ENCODE results near the gene PRKAB2.
"Not testable (repeated sequence)": the region's sequence is repeated elsewhere in the genome, so short reads cannot be mapped to it uniquely, and the experiment has no call there.

The PRKAB2 gene

DNA sequence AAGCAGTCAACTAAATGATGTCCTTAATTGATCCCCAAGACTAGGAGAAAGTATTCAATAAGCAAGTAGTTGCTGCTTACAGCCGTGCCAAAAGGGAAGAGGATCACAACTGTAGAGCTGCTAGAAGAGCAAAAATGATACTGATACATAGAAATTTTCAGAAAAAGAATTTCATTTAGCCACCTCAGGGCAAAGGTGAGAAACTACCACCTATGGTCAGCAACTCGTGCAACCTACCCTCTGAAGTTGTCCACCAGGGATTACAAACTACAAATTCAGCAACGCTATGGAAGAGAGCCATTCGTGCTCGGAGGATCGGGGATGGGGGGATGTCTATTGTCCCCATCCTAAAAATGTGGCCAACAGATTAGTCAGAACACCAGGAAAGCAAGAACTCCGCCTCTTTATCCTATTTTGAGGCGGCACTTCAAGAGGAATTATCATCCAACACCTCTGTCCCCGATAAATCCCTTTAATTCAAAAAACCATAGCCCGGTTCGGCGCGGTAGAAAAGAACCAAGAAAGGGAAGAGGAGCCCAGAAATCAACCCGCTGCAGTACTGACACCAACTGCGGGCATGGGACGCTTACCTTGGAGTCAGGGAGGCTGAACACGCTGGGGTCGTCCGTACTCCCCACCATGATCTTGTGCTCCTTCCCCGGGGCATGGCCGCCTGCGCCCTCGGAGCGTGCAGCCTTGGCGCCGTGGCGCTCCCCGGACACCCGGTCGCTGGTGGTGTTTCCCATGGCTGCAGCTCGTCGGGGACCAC lies 687 bp downstream of the PRKAB2 start:
- no peak for DNase-seq (ENCODE audit: low read depth)

DNA sequence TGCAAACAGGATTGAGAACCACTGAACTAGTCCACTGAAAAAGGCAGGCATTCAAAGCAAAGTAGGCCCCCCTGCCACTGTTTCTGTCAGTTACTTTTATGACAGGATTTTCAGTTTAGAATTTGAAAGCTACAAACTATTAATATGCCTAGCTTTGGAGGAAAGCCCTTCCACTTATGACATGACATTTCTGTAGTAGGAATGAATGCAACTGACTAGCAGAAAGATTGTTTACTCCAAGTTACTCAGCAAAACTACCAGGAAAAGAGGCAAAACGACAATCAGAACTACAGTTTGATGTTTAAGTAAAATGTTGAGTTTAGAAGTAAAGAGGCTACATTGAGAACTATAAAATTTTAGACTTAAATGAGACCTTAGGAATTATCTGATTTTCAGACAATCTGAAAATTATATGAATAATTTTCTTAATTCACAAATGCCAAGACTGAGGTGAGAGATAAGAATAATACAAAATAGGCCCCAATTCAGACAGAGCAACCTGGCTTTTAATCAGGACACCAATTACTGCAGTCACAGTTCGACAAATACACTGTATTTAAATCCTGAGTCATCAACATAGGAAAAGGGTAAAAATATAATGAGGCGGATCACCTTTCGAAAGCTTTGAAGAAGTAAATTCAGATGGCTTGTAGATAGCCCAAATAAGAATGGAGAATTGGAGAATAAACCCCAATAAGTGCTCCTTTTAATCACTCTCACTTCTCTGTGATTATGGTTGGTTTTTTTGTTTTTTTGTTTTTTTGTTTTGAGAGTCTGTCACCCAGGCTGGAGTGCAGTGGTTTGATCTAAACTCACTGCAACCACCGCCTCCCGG lies 2.2 kb downstream of the PRKAB2 start:
- no peak for DNase-seq (ENCODE audit: low read depth)

DNA sequence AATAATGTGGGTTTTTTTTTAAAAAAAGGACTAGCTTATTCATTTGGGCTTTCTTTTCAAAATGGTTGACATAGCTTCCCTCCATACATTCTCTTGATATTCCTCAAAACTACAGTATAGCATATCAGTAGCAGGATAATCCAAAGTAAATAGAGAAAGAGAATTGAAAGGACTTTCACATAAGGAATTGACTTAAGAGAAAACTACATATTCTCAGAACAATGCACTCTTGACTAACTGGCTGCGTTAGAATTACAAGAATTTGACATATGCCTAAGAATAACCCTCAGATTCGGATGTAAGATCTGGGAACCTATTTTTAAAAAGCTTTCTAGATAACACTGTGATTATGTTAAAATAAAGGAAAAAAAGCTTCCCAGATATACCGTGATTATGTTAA lies 3.1 kb downstream of the PRKAB2 start:
- DNase-seq (ENCODE audit: low read depth) = no peak

DNA sequence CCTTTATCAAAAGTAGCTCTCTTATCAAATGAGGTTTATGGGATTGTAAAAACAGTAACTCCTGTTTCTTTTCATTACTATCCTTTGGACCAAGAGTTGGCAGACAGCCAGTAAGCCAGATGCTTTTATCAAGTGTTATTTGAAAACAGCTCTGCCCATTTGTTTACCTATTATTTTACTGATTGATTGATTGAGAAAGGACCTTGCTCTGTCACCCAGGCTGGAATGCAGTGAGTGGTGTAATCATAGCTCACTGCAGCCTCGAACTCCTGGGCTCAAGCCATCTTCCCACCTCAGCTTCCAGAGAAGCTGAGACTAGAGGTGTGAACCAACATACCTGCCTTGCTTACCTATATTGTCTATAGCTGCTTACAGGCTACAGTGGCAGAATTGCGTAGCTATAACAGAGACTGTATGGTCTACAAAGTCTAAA lies 3.6 kb downstream of the PRKAB2 start:
- no peak for DNase-seq (ENCODE audit: low read depth)

DNA sequence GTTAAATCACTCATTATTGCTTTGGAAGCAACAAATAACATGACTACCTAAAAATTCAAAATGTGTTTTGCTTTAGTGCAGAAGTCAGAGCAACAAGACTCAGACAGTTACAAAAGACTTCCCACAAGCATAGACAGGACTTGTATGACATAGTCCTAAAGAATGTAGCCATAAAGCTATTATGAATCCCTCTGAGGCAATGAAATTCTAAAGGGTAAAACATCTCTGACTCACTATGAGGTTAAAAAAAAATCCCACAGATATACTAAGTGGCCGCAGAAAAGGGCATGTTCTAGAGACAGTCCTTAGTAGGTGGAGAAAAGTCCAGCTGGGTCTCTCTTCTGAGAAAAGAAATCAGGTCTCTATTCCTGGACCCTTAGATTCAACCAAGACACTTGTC lies 4.9 kb downstream of the PRKAB2 start:
- DNase-seq (ENCODE audit: low read depth) = no peak

DNA sequence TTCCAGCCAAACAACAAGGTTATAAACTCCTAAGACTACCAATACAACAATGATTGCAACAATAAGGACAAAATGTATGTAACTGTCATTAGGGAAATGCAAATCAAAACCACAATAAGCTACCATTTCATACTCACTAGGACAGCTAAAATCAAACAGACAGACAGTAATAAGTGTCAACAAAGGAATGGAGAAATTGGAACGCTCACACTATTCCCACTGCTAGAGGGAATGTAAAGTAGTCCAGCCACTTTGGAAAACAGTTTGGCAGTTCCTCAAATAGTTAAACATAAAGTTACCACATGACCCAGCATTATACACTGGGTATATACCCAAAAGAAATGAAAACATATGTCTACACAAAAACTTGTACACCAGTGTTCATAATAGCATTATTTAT lies 9.3 kb downstream of the PRKAB2 start:
- DNase-seq (ENCODE audit: low read depth) = no peak

DNA sequence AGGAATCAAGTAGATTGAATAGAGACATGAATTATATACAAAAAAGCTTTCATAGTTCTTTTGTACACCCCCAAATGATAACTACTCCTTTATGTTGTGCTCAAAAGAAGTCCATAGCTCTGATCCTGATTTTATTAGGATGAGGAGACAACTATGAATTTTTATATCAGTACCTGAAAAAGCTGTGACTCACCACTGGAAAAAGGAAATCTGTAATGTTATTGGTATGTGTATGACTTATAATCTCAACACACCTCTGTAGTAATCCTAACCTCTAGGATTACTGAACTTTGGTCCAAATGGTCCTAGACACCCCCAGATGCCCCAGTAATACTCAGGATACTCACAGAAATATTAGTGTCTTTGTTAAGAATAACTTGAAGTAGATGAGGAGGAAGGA lies 10.2 kb downstream of the PRKAB2 start:
- DNase-seq (ENCODE audit: low read depth) = no peak

DNA sequence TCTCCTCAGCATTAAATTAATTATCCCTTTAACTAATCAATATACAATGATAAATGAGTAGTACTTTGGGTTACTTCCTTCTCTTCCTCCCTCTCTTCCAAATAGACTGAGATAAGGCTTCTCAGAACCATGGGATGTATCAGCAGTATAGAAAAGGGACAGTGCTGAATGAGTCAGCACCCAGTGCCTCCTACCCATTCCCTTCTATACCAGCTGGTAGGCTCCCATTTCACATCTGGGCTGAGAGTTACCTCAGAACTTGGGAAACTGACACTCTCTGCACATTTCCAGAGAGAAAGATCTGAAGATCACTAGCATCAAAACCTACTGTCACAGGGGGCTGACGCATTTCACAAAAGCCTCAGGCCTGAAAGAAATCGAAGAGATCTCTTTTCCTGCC lies 15.2 kb downstream of the PRKAB2 start:
- not testable (repeated sequence) for DNase-seq (ENCODE audit: low read depth)

DNA sequence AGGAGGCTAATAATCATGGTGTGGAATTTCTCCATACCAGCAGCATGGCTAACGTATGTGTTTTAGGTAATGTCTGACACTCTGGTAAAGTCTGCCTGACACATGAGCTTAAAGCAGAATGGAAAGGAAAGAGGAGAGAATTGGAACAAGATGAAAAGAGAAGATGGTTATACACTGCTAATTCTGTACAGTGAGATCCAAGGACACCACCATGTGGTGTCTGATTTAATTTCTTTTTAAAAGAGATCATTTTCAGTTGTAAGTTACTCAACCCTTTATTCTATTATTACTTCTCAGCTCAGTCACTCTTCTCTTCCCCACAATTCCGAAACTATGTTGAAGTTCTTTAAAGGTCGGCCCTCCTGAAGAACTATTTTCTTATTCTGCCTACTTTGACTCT lies 15.6 kb downstream of the PRKAB2 start:
- DNase-seq (ENCODE audit: low read depth) = no peak

DNA sequence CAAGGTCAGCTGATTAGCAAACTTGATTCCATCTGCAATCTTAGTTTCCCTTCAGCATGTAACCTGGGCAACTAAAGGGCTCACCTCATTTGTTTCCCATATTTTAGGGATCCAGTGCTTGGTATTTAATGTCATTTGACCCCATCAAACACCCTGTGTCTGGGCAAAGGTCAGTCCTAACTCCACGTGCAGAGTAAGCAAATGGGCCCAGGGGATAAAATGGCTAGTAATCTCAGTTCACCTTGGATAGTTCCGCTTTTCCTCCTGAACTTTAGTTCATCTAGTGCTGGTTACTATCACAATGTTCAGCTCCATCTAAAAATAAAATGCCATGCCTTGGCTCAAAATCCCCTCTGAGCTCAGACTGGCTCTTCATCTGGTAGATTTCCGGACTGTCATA lies 19.5 kb downstream of the PRKAB2 start:
- DNase-seq (ENCODE audit: low read depth) = no peak

DNA sequence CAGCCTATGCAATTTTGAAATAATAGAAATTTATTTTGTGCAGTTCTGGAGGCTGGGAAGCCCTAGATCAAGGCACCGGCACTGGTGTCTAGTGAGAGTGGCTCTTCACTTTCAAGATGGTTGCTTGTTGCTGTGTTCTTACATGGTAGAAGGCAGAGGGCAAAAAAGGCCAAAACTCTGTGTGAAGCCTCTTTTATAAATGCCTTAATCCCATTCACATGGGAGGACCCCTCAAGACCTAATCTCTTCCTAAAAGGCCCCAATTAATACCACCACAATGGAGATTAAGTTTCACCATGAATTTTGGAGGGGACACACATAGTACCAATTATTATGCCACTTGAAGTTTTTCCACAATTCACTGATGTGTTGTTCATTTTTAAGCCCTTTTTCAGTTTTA lies 21.0 kb downstream of the PRKAB2 start:
- DNase-seq (ENCODE audit: low read depth) = no peak

DNA sequence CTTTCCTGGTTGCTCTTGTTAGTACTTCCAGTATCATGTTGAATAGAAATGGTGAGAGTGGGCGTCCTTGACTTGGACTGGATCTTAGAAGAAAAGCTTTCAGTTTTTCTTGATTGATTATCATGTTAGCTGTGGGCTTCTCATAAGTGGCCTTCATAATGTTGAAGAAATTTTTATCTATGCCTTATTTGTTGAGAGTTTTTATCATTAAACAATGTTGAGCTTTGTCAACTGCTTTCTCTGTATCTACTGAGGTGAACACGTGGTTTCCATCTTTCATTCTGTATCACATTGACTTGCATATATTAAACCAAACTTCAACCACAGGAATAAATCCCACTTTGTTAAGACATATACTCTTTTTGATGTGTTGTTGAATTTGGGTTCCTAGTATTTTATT lies 29.4 kb downstream of the PRKAB2 start:
- DNase-seq (ENCODE audit: low read depth) = no peak

DNA sequence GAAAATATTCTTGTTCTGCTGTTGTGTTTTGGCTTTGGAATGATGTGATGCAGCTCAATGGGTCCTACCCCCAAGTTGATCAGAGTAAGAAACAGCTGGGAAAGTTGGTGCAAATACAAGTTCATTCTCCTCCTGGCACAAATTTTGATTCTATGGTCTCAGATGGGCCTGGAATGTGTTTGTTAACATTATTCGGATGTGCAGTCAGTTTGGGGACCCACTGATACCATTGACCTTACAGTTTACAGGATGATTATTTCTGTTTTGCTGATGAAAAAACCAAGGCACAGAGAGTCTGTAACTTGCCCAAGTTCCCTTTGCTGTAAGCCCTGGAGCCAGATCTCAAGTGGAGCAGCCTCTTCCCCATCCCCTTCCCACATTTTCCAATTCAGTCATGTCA lies 41.5 kb downstream of the PRKAB2 start:
- not testable (repeated sequence) for DNase-seq (ENCODE audit: low read depth)

DNA sequence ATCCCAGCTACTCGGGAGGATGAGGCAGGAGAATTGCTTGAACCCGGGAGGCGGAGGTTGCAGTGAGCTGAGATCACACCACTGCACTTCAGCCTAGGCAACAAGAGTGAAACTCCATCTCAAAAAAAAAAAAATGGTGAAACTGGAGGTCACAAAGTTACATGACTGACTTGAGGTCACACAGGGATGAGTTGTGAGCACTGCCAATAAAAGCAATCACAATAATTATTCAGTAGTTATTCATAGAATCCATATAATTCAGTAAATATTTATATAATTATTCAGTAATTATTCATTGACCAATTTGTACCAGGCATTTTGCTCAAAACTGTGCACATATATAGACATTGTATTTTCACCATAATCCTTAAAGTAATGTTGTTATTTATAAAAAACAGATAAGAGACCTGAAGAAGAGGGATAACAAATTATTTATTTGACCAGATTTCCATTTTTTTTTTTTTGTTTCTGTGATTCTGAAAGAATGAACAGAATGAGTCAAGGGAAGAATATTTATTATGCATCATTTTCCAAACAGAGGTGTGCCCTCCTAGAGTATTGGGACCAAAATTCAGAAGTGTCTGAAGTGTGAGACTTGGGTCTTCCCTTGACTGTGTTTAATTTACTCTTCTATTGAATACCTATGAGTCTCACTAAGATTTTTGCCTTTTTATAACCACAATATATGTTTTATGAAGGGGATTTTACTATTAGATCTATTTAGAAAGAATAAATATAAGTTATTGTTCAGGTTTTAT lies 43.0 kb downstream of the PRKAB2 start:
- DNase-seq (ENCODE audit: low read depth) = no peak

DNA sequence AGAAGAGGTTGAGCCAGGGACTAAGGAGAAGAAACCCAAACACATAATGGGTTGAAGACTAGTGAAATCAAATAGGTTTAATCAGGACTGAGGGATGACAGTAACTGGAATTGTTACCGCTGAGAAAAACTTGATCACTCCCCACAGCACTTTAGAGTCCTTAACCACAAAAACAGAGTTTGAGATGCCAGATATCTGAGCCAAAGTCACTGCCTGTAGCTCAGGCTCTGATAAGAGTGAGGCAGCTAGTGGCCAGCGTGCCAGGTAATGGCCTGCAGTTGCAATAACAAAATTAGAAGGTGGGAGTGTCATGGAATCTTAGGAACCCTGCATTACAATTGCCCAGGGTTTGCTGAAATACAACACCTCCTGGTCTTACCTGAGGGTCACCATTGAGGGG lies 48.0 kb downstream of the PRKAB2 start:
- DNase-seq (ENCODE audit: low read depth) = no peak

DNA sequence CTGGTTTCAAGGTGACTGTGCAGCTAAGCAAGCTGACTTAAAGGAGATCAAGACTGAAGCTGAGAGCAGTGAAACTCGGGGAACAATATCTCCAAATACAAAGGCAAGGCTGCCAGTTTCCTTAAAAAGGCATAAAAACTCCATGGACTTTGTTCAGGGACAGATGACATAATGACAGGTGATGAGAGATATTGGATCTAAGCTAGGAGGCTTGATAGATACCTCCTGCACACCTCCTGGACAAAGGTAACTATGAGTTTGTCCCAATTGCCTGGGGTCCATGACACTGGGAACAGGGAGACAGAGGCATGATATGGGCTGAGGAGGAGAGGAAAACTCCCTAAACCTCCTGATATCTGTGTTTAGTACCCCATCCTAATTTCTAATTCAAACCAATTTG lies 55.2 kb downstream of the PRKAB2 start:
- no peak for DNase-seq (ENCODE audit: low read depth)

DNA sequence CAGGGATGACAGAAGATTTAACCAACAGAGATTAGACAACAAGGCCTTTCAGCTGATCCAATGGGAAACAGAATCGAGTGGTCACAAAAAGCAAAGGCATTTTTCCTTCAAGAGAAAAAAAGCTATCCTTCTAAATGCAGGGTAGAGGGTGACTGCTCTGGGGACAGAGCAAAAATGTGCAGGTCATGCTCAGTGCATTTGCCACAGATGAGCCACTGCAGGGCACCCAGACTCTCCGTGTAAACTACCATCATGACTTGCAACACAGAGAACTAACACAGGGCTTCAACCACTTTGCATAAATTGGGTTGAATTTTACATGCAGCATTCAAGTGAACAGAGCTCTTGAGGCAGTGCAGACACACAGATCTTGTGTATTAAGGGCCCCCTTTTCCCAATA lies 56.8 kb downstream of the PRKAB2 start:
- DNase-seq (ENCODE audit: low read depth) = no peak

DNA sequence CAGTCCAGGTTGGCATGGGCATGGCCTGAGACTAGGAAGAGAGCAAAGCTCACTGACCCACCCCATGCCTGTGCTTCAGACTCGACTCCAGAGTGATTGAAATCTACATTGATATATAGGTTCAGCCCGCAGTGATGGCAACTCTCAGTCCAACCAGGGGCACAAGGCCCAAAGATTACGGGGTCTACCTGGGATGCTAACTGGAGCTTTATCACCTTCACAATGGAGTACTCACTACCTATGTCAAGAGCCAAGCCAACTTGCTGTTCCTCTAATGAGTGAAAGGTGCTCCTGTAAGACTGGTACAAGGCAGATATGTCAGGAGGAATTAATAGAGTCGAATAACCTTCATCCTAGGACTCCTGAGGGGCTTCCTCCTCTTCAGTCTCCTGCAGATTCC lies 57.2 kb downstream of the PRKAB2 start:
- DNase-seq (ENCODE audit: low read depth) = not testable (repeated sequence)

DNA sequence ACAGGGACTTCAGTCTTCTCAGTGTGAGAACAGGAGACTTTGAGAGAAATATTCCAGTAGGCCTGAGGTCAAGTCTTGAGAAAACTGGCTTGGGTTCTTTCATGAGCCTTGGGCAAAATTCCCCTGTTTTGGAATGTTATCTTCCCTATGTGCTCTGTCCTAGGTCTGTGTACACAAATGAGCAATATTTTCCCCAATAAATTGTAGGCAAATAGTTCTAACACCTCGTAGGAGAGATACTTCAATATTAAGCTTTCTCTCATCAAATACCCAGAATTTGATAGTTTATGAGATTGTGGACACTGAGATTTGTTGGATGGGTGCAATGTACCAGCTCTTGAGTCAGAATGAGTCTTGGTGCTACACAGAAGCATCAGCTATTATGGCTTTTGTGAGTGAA lies 57.9 kb downstream of the PRKAB2 start:
- not testable (repeated sequence) for DNase-seq (ENCODE audit: low read depth)

DNA sequence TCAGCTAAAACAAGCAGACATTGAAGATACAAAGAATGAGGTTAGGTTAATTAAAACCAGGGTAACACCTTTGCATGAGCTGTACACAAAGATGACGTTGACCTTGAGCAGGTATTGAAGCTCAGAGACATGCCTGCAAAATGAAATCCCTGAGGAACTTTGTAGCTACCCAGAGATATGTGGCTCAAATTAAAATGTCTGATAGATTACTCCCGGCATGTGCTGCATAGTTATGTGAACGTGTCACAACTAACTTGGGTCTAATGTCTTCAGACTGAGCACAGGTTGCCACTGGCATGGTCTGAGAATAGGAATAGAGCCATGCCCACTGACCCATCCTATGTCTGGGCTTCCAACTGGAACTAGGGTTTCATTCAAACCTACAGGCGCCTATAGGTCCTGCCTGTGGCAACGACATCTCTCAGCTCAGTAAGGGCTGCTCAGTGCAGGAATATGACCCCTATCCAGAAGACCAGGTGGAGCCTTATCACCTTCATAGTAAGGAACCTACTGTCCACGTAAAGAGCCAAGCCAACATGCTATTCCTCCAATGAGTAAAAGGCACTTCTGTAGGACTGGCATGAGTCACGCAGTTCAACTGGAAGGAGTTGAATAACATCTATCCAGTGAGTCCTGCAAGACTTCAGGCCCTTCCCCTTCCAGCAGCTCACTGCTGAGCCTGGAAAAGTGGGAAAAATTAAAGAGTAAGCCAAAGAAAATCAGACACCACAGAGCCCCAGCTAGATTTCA lies 60.7 kb downstream of the PRKAB2 start:
- DNase-seq (ENCODE audit: low read depth) = no peak

DNA sequence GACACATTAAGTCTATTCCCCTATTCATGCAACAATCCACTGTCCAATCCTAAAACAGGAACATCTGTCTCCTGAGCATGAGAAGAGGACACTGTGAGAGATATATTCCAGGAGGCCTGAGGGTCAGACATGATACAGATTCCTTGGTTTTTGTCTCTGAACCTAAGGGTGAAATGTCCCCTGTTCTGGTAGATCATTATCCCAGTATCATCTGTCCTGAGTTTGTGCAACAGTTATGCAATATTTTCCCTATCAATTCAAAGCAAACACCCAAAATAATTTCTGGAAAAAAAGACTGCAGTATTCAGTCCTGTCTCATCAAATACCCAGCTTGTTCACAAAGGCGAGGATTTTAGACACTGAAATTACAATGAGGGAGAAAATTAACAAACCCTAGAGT lies 61.4 kb downstream of the PRKAB2 start:
- no peak for DNase-seq (ENCODE audit: low read depth)

DNA sequence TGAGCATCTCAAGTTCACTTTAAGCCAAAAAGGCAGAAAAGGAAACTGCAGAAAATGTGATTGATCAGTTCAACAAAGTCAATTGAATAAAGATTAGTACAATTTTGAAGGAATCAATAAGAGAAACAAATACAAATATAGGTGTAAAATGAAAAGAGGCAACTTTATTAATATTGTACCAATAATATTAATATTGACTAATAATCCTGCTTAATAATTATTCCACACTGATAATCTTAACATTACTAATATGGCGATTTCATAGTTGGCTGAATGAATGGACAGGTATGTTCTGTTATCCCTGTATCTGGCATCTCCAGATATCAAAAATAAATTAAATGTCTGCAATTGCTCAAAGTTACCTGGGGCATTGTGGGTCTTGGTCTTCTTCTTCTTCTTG lies 61.8 kb downstream of the PRKAB2 start:
- no peak for DNase-seq (ENCODE audit: low read depth)
